Nucleus accumbens (tissue), 56 donors: ENCODE data around the gene NEDD4L.
A peak's percentile ranks its signal among the peaks of the same experiment; 100 is the strongest.

ENCODE experiments used
- DNase-seq, 56 donors: peaks; one replicate each; lab custom pipeline; 2025; lab: John Stamatoyannopoulos, UW

Gene NEDD4L

DNA sequence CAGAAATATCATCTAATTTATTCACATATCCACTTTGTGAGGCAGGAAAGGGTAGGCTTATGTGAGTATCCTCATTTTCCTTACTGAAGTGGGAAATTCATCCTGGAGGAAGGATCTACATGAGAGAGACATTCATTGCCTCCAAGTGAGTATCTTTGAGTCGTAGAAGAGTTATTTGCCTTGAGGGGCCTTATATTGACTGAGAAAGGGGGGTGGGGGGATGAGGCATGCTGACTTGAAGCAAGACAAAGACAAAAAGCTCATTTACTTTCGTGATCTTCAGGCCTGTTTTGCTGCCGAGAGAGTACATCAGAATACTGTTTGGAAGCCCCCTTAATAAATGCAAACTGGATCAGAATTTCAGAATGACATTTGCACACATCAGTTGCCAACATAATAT, 17.6 kb upstream of the NEDD4L start:
- no peak for DNase-seq

GRCh38 chr18:58026857-58027256, 17.2 kb upstream of the NEDD4L start:
- no peak for DNase-seq

- DNase-seq = no peak
Observed at GRCh38 chr18:58027341-58027740, 16.7 kb upstream of the NEDD4L start.

- DNase-seq = no peak
Observed at GRCh38 chr18:58028109-58028784, 15.8 kb upstream of the NEDD4L start.

DNA sequence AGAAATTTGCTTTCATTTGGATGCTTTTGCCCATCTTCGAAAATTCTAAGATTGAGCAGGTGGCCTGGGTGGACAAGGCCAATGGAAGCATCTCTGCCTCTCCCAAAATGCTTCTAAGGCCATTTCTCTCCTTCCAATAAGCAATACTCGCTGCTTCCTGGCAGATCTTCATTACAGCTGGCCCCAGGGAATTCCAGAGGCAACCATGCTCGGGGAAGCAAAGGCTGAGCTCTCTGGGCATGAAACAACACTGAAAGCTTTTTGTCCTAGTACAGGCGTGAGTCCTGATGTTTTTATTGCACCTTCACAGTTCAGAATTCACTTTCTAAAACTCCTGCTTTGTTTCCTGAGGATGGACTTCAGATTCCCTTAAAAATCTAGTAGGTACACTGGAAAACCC, 11.8 kb upstream of the NEDD4L start:
- no peak for DNase-seq

DNA sequence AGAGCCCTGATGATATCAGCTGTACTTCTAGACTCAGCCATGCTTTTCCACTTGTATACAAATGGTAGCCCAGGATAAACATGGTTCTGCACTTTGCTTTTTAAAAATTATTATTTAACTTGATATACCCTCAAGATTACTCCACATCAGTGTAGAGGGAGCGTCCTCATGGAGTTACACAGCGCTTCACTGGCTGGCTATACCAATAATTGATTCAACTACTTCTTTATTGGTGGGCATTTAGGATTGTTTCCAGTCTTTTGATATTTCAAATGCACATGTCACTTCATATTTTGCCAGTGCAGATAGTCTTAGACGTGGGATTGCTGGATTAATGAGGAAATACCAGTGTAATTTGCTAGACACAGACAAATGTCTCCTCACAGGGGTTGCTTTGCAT, 10.8 kb upstream of the NEDD4L start:
- DNase-seq = no peak

DNA sequence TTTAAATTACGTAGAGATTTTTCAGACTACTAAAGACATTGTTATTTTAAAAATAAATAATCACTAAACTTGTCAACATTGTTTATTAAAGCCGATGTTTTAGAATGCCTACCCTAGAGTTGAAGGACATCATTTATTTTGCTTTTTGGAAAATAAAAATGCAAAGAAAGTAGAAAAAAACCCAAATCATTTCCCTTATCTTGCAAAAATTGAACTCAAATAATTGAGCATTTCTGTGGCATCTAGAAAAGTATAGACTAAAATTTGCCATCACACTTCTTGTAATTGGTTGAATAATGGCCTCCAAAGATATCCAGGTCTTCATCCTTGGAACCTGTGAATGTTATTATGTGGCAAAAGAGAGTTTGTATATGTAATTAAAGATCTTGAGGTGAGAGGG, 9.7 kb upstream of the NEDD4L start:
- no peak for DNase-seq

DNA sequence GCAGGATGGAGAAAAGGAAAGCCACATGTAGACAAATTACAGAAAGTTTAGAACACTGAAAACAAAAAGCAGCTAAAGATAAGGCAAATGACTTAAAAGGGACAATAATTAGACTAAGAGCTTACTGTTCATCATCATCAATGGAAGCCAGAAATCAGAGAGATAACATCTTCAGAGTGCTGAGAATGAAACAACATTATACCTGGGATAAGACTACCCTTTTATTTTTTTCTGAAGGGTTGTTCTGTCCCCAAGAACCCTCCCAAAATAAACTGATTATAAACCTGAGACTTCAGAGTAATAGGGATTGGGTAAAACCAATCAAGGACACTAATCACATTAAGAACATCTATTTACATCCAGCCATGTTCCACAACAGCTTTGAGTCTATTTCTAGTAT, 6.9 kb upstream of the NEDD4L start:
- no peak for DNase-seq

DNA sequence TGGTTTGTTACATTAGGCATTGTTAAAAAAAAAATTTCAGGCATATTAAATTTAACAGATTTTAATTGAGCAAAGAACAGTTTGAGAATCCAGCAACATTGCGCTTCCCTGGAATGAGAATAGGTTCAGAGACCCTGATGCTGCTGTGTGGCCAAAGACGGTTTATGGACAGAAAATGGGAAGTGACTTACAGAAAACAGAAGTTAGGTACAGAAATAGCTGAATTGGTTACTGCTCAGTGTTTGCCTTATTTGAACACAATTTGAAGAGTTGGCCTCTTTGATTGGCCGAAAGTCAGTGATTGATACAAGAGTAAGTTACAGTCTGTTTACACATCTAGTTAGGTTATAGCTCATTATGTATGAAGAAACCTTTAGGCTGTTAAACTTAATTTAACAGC, 6.0 kb upstream of the NEDD4L start:
- no peak for DNase-seq

- DNase-seq = no peak
Observed at GRCh38 chr18:58041633-58042032, 2.4 kb upstream of the NEDD4L start.

DNA sequence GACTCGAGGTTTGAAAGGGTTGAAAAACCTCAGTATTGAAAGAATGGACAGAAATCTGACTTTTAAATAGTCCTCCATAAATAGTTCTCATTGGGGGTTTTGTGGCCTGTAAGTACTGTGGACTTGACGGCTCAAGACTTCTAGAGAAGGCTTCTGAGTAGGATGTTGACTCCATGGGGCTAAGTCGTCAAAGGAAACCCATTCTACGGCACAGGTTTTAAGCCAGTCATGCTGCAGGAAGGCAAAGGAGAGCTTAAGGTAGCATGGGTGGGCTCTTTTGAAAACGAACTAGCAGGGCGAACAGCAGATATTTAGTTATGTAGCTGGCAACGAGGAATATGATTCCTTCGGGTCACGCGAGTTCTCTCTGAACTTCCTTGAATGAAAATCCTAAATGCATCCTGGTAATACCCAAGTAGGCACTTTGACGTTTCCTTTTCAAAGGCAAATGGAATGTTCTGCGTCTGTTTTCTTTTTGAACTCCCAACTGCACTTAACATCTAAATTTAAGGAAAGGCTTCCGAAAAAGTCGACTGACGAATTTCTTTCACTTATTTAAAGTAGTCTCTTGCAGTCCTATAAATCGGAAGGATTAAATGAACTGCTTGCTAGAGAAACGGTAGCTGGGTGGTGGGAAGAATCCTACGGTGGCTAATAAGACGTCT, 1.1 kb upstream of the NEDD4L start:
- DNase-seq = no peak

- DNase-seq = peak in 49 of 56 donors; percentile 3 to 69 (median 50)
Observed at GRCh38 chr18:58044370-58045241, 580 bp downstream of the NEDD4L start.

DNA sequence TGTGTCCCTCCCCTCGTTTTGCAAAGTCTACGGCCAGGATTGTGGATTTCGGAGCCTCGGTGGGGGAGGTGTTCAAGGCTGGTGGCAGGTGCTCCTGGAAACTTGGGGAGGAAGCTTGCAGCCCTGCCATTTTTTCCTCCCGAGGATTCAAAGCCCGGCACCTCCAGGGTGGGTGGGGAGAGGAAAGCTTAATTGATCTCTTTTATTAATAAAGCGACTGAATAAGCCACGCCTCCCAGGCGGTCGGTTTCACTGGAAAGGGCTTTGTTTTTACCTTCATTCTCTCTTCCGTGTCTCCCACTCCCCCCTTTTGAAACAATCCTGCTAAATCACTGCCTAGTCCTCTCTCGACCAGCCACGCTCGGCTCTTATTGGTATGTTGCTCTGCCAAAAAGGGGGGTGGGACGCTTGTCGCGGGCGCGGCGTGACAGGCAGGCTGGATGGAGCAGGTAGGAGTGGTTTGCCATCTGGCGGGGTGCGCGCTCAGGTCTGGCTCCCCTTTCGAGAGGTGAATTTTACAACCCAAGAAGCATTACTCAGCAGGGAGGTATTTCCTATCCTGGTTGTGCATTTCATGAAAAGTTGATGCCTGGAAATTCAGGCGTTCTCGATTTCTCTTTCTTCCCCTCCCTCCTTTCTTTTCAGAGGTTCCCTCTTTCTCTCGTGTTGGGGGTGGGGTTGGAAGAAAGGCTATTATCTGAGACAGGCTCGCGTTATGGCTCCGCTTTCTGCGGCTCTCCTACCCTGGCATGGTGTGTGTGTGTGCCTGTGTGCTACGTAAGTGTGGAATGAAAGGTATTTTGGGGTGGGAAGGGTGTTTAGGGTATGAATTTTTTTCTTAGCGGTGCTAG, 1.4 kb downstream of the NEDD4L start:
- DNase-seq = peak in 48 of 56 donors; percentile 3 to 78 (median 44)

DNA sequence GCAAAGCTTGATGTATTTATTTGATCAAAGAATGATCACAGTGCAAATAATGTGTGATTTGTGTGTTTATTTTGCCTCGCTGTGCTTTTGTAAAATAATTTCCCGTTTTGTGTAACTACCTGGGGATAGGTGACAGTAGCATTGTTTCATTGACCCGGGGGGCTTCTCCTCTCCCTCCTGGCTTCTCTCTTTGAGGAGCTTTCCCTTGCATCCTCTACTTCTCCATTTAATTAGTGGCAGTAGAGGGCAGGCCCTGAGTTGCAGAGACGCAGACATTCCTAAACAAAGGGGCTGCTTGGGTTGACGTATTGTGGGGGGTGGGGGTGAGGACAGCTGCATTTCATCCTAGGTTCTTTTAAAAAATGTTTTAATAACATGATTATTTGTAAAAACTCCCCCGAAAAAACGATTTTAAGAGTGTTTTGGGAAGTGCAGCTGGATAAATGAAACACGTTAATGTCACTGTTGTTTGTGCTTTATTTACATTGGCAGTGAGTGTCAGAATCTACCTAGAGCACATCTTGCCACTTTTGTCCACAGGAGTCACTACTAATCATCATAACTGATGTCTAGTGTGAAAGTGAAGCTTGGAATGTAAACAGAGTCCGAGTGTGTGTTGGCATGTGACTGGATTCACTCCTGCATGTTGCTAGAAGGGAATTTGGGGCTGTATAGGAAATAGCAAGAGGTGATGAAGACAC, 2.2 kb downstream of the NEDD4L start:
- peak in 7 of 56 donors; percentile 2 to 38 (median 8) for DNase-seq

- DNase-seq = peak in 2 of 56 donors; percentile 3 to 22
Observed at GRCh38 chr18:58046794-58047555, 2.9 kb downstream of the NEDD4L start.

- no peak for DNase-seq
Observed at GRCh38 chr18:58047556-58047882, 3.5 kb downstream of the NEDD4L start.

- DNase-seq = no peak
Observed at GRCh38 chr18:58048081-58048642, 4.1 kb downstream of the NEDD4L start.

- DNase-seq = peak in 1 of 56 donors; percentile 1
Observed at GRCh38 chr18:58049000-58049688, 5.1 kb downstream of the NEDD4L start.
